ENCODE data around the gene COL25A1. TPM values are rescaled to one million over a fixed set of nuclear protein-coding genes. Genes with fewer than 3 reads are reported as not detected.

COL25A1 gene
- total RNA-seq, 1 experiment from 2014 or later: not detected

DNA sequence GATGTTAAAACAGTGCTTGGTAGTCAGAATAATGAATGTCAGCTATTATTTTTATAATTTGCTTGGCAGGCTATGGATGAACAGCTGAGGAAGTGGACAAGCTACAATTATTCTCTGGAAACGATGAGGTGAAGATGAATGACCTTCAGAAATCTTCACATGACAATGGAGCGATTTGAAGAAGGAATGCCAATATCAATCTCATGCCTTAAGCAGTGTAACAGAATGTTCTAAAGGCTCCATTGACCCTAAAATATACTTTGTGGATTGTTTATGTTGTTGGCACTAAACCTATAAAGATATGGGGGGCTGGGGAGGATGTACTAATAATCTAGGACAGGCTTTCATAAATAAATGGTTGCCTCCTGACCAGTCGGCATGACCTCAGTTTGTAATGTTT, 36.2 kb downstream of the COL25A1 start:
- Histone ChIP-seq H3K9me2 (ENCODE audit: insufficient read depth) (no peaks in the 10 kb centered on the region), H3K36me3 (ENCODE audit: control insufficient read depth in 1 of 2, insufficient read depth in 2 of 2, low read length in 2 of 2) (no peaks in the 10 kb centered on the region), H3K9me3 (ENCODE audit: control insufficient read depth in 1 of 2, insufficient read depth in 1 of 2, low read depth in 1 of 2, low read length in 2 of 2) (no peaks in the 10 kb centered on the region), H3K4me2 (ENCODE audit: low read length) (no peak overlapping the region), H3K27ac (ENCODE audit: low read depth, low read length) (no peak overlapping the region), H2AFZ (ENCODE audit: low read depth, low read length, poor library complexity, severe bottlenecking) (no peak overlapping the region), H3K9ac (ENCODE audit: low read length) (no peak overlapping the region), H3K27me3 (ENCODE audit: insufficient read depth, low read length) (peaks cover 41% of the 10 kb centered on the region), H3K4me3 (replicated peaks in 1 of 2; ENCODE audit: low read depth in 1 of 2, low read length in 2 of 2) (no peak overlapping the region), H3K79me2 (ENCODE audit: insufficient read depth, low read length) (no peaks in the 10 kb centered on the region), H4K20me1 (ENCODE audit: insufficient read depth) (no peaks in the 10 kb centered on the region), H3K4me1 (ENCODE audit: control insufficient read depth in 1 of 2, insufficient read depth in 2 of 2, low read length in 2 of 2) (no peaks in the 10 kb centered on the region)
- TF ChIP-seq YY1 (IDR thresholded peaks at IDR 0.05; ENCODE audit: extremely low read depth, insufficient replicate concordance, low read depth, low read length) (no peak), CTCF (IDR thresholded peaks at IDR 0.05 in 2 of 3, conservative IDR thresholded peaks at IDR 0.05 in 1 of 3; ENCODE audit: borderline replicate concordance in 1 of 3, insufficient read depth in 1 of 3, low read depth in 2 of 3, low read length in 2 of 3) (no peak), EGR1 (IDR thresholded peaks at IDR 0.05; ENCODE audit: low read depth) (no peak), ELF1 (IDR thresholded peaks at IDR 0.05; ENCODE audit: borderline replicate concordance, low read depth) (no peak), ZNF274 (IDR thresholded peaks at IDR 0.05; ENCODE audit: low read depth, low read length) (no peak), REST (IDR thresholded peaks at IDR 0.05; ENCODE audit: low read depth) (no peak), JUND (IDR thresholded peaks at IDR 0.05) (no peak), TCF7L2 (IDR thresholded peaks at IDR 0.05; ENCODE audit: borderline replicate concordance, extremely low read depth, insufficient read depth, insufficient read length) (no peak), POLR2A (IDR thresholded peaks at IDR 0.05; ENCODE audit: borderline replicate concordance, extremely low read depth, insufficient read depth, insufficient read length) (no peak), ZFX (IDR thresholded peaks at IDR 0.05) (no peak), RAD21 (IDR thresholded peaks at IDR 0.05; ENCODE audit: low read depth) (no peak), CBX3 (IDR thresholded peaks at IDR 0.05; ENCODE audit: low read depth) (no peak), SP1 (IDR thresholded peaks at IDR 0.05; ENCODE audit: low read depth) (no peak), POLR2AphosphoS5 (IDR thresholded peaks at IDR 0.05; ENCODE audit: low read depth, low read length) (no peak), EZH2 (IDR thresholded peaks at IDR 0.05) (no peak), SIN3A (IDR thresholded peaks at IDR 0.05; ENCODE audit: low read depth) (no peak)
- TF ChIP-seq, protein P1, sequence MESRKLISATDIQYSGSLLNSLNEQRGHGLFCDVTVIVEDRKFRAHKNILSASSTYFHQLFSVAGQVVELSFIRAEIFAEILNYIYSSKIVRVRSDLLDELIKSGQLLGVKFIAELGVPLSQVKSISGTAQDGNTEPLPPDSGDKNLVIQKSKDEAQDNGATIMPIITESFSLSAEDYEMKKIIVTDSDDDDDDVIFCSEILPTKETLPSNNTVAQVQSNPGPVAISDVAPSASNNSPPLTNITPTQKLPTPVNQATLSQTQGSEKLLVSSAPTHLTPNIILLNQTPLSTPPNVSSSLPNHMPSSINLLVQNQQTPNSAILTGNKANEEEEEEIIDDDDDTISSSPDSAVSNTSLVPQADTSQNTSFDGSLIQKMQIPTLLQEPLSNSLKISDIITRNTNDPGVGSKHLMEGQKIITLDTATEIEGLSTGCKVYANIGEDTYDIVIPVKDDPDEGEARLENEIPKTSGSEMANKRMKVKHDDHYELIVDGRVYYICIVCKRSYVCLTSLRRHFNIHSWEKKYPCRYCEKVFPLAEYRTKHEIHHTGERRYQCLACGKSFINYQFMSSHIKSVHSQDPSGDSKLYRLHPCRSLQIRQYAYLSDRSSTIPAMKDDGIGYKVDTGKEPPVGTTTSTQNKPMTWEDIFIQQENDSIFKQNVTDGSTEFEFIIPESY (IDR thresholded peaks at IDR 0.05; ENCODE audit: extremely low read depth, insufficient replicate concordance, low read length): no peak
- TF ChIP-seq, protein P2, sequence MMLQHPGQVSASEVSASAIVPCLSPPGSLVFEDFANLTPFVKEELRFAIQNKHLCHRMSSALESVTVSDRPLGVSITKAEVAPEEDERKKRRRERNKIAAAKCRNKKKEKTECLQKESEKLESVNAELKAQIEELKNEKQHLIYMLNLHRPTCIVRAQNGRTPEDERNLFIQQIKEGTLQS (IDR thresholded peaks at IDR 0.05): no peak
- TF ChIP-seq, protein P3, sequence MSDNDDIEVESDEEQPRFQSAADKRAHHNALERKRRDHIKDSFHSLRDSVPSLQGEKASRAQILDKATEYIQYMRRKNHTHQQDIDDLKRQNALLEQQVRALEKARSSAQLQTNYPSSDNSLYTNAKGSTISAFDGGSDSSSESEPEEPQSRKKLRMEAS (IDR thresholded peaks at IDR 0.05): no peak
- intact Hi-C loops (cut with micrococcal nuclease): no loop called here
- DNase-seq (ENCODE audit: low read depth, low spot score): no peak
- no TSS peak for BruUV-seq (replicated peaks)
- RAD21 ChIA-PET (ENCODE audit: low non-redundant PET in 1 of 2, low total read pairs in 2 of 2, uncharacterized antibody in 2 of 2, unreplicated experiment in 2 of 2): no interaction called here
- CTCF ChIA-PET: no interaction called here
- no peak for ATAC-seq
- POLR2A ChIA-PET: no interaction called here
